K562 (cell line): ENCODE results near the gene GPT2. TPM values are rescaled to one million over a fixed set of nuclear protein-coding genes. Genes with fewer than 3 reads are reported as not detected.
A peak's percentile ranks its signal among the peaks of the same experiment; 100 is the strongest.

ENCODE experiments used
- ARID2 ChIP-seq: fragments of 450-650 bp; IDR thresholded peaks from 2 replicates; pipeline ENCODE4 v1.6.1; 2017; ENCODE audit warnings: antibody characterized with exemption, mild to moderate bottlenecking
- BRF1 ChIP-seq: IDR thresholded peaks from 3 replicates; pipeline ENCODE4 v1.6.1; 2011; ENCODE audit warnings: borderline replicate concordance, mild to moderate bottlenecking; ENCODE audit not compliant: insufficient read length; ENCODE audit errors: extremely low read depth
- KLF13 ChIP-seq: fragments of 450-650 bp; IDR thresholded peaks from 2 replicates; pipeline ENCODE4 v1.6.1; 2016; ENCODE audit warnings: missing genetic modification characterization, low read depth, mild to moderate bottlenecking, missing compliant biosample characterization, moderate library complexity, borderline replicate concordance
- MEF2A ChIP-seq: IDR thresholded peaks from 2 replicates; pipeline ENCODE4 v1.6.1; 2011; ENCODE audit warnings: low read depth, mild to moderate bottlenecking, low read length, moderate library complexity; ENCODE audit not compliant: control insufficient read depth
- MYC ChIP-seq, 2 experiments: fragments of 250-450 bp in 1 of 2; sonication (Bioruptor Pico) in 1 of 2; IDR thresholded peaks; 2 replicates each; pipeline versions ENCODE4 v1.5.1 to v1.6.1; 2012 to 2021; ENCODE audit warnings: low read depth in 2 of 2, borderline replicate concordance in 1 of 2, improper control_type of control experiment in 1 of 2, low read length in 1 of 2, mild to moderate bottlenecking in 1 of 2, moderate library complexity in 1 of 2
- NFIX ChIP-seq: fragments of 250-450 bp; sonication (Bioruptor Pico); IDR thresholded peaks from 2 replicates; pipeline ENCODE4 v1.4.0; 2020; ENCODE audit warnings: low read depth, mild to moderate bottlenecking, moderate library complexity
- PHF8 ChIP-seq: fragments of 200-600 bp; sonication (generic); IDR thresholded peaks from 2 replicates; pipeline ENCODE4 v1.6.1; 2012; ENCODE audit warnings: mixed run types, mild to moderate bottlenecking, inconsistent platforms, low read length, moderate library complexity, borderline replicate concordance
- SIX5 ChIP-seq, 2 experiments: IDR thresholded peaks; 2 replicates each; pipeline ENCODE4 v1.6.1; 2011; ENCODE audit warnings: low read length in 2 of 2, borderline replicate concordance in 1 of 2, low read depth in 1 of 2, mild to moderate bottlenecking in 1 of 2, moderate library complexity in 1 of 2; ENCODE audit not compliant: insufficient read depth in 1 of 2
- SRF ChIP-seq, 2 experiments: fragments of 250-450, 450-650 bp in 1 of 2; sonication (Bioruptor Pico) in 1 of 2; sonication (generic) in 1 of 2; formaldehyde crosslinking; IDR thresholded peaks; 2 replicates each; pipeline versions ENCODE4 v1.5.0 to v1.5.1; 2020 to 2022; ENCODE audit warnings: mild to moderate bottlenecking in 1 of 2, missing genetic modification reagents in 1 of 2
- ZEB2 ChIP-seq: fragments of 450-650 bp; IDR thresholded peaks from 2 replicates; pipeline ENCODE4 v1.6.1; 2016
- ZNF766 ChIP-seq: fragments of 200-800 bp; sonication (Bioruptor generic); conservative IDR thresholded peaks from 2 replicates; pipeline ENCODE4 v1.6.1; 2016; ENCODE audit warnings: missing genetic modification characterization, missing compliant biosample characterization
- polyA plus RNA-seq, 8 experiments: library from polyadenylated mRNA; depleted of rRNA in 4 of 8; stranded (reverse) in 5 of 8; unstranded in 3 of 8; fragments of >200 nt; fragmentation: Nextera tagmentation in 2 of 8; fragmentation: Illumina TruSeq in 1 of 8; extraction: Ambion mirVana in 2 of 8; extraction: Trizol in 1 of 8; gene quantifications; 2 replicates each; pipeline versions ENCODE4 v1.2.1 to v1.2.3, GENCODE V29; 2011 to 2014; ENCODE audit warnings: inconsistent platforms in 1 of 8, missing spikeins in 1 of 8
- total RNA-seq, 7 experiments: library from RNA; depleted of rRNA in 6 of 7; stranded (reverse); fragments of >200 nt in 6 of 7; fragmentation: Illumina TruSeq in 2 of 7; extraction: Trizol in 2 of 7; gene quantifications; 2 replicates each; pipeline versions ENCODE4 v1.2.1 to v1.2.3, GENCODE V29; 2011 to 2021; ENCODE audit warnings: low replicate concordance in 1 of 7
- TF ChIP-seq, protein P1 (sequence below), 2 experiments: fragments of 450-650 bp in 1 of 2; IDR thresholded peaks; 2 replicates each; pipeline ENCODE4 v1.6.1; 2011 to 2017; ENCODE audit warnings: low read depth in 2 of 2, antibody characterized with exemption in 1 of 2, borderline replicate concordance in 1 of 2, low read length in 1 of 2, mild to moderate bottlenecking in 1 of 2, mixed read lengths in 1 of 2; ENCODE audit not compliant: control insufficient read depth in 1 of 2
- TF ChIP-seq, protein P2 (sequence below): sonication (generic); formaldehyde crosslinking; IDR thresholded peaks from 2 replicates; pipeline ENCODE4 v1.8.1; 2023; ENCODE audit warnings: mild to moderate bottlenecking, missing genetic modification reagents
- TF ChIP-seq, protein P3 (sequence below): fragments of 250-450 bp; sonication (Bioruptor Pico); IDR thresholded peaks from 2 replicates; pipeline ENCODE4 v1.4.0; 2020; ENCODE audit warnings: mild to moderate bottlenecking, moderate library complexity, borderline replicate concordance
- TF ChIP-seq, protein P4 (sequence below), 2 experiments: IDR thresholded peaks; 2 replicates each; pipeline ENCODE4 v1.6.1; 2011; ENCODE audit warnings: borderline replicate concordance in 1 of 2, control low read depth in 1 of 2, low read depth in 1 of 2, low read length in 1 of 2, mild to moderate bottlenecking in 1 of 2, mixed read lengths in 1 of 2, moderate library complexity in 1 of 2; ENCODE audit not compliant: insufficient read depth in 1 of 2, insufficient read length in 1 of 2, poor library complexity in 1 of 2, severe bottlenecking in 1 of 2; ENCODE audit errors: extremely low read depth in 1 of 2

GPT2 gene
- total and polyA plus RNA-seq, 9 of the 15 experiments (the other 6 are each of a cell fraction or from before 2014, with no cell fraction given), result 0.79 to 14.4 (median 5.8) TPM

DNA sequence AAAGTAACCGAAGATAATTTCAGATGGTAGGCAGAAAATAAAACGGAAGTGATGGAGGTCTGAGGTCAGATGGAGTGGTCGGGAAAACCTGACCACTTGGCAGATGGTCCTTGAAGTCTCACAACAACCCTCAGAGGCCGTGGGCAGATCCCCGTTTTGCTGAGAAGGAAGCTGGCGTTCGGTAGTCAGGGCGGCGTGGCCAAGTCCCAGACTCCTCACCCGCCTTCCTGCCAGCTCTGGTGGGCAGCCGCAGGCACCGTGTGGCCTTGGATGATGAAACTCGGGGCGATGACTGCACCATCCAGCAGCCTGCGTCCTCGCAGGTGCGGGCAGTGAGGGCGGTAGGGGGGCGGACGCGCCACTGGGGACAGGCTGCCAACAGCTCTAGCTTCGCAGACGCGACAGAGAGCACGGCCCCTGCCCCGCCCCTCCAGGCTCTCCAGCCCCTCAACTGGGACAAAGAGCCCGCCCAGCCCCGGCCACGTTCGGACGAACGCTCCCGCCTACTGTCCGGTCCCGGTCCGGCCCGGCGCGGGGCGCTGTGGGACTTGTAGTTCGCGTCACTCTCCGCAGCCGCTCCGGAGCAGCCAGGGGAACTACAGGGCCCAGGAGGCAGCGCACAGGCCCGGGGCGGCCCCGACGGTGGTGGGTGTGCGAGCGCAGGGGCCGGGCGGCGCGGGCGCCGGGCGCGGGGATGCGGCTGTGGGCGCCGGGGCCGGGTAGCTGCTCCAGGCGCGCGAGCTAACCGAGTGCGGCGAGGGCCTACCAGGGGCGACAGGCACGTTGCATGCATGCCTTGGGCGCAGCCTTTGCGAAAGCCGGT is at the start of gene GPT2 (continued):
- TF ChIP-seq, protein P1, sequence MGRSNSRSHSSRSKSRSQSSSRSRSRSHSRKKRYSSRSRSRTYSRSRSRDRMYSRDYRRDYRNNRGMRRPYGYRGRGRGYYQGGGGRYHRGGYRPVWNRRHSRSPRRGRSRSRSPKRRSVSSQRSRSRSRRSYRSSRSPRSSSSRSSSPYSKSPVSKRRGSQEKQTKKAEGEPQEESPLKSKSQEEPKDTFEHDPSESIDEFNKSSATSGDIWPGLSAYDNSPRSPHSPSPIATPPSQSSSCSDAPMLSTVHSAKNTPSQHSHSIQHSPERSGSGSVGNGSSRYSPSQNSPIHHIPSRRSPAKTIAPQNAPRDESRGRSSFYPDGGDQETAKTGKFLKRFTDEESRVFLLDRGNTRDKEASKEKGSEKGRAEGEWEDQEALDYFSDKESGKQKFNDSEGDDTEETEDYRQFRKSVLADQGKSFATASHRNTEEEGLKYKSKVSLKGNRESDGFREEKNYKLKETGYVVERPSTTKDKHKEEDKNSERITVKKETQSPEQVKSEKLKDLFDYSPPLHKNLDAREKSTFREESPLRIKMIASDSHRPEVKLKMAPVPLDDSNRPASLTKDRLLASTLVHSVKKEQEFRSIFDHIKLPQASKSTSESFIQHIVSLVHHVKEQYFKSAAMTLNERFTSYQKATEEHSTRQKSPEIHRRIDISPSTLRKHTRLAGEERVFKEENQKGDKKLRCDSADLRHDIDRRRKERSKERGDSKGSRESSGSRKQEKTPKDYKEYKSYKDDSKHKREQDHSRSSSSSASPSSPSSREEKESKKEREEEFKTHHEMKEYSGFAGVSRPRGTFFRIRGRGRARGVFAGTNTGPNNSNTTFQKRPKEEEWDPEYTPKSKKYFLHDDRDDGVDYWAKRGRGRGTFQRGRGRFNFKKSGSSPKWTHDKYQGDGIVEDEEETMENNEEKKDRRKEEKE (IDR thresholded peaks at IDR 0.05; ENCODE audit: borderline replicate concordance in 1 of 2, control insufficient read depth in 1 of 2, low read depth in 2 of 2, low read length in 1 of 2), result no peak
- TF ChIP-seq, protein P2, sequence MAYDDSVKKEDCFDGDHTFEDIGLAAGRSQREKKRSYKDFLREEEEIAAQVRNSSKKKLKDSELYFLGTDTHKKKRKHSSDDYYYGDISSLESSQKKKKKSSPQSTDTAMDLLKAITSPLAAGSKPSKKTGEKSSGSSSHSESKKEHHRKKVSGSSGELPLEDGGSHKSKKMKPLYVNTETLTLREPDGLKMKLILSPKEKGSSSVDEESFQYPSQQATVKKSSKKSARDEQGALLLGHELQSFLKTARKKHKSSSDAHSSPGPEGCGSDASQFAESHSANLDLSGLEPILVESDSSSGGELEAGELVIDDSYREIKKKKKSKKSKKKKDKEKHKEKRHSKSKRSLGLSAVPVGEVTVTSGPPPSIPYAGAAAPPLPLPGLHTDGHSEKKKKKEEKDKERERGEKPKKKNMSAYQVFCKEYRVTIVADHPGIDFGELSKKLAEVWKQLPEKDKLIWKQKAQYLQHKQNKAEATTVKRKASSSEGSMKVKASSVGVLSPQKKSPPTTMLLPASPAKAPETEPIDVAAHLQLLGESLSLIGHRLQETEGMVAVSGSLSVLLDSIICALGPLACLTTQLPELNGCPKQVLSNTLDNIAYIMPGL, result no peak
- peak; percentile 97 for TF ChIP-seq MYC (IDR thresholded peaks at IDR 0.05; ENCODE audit: low read depth, low read length)
- peak; percentile 90 for TF ChIP-seq MYC (CRISPR knock-in tag; IDR thresholded peaks at IDR 0.05; ENCODE audit: borderline replicate concordance, low read depth)
- TF ChIP-seq NFIX (CRISPR knock-in tag), result no peak
- no peak for TF ChIP-seq BRF1
- TF ChIP-seq KLF13, result no peak
- TF ChIP-seq, protein P3, sequence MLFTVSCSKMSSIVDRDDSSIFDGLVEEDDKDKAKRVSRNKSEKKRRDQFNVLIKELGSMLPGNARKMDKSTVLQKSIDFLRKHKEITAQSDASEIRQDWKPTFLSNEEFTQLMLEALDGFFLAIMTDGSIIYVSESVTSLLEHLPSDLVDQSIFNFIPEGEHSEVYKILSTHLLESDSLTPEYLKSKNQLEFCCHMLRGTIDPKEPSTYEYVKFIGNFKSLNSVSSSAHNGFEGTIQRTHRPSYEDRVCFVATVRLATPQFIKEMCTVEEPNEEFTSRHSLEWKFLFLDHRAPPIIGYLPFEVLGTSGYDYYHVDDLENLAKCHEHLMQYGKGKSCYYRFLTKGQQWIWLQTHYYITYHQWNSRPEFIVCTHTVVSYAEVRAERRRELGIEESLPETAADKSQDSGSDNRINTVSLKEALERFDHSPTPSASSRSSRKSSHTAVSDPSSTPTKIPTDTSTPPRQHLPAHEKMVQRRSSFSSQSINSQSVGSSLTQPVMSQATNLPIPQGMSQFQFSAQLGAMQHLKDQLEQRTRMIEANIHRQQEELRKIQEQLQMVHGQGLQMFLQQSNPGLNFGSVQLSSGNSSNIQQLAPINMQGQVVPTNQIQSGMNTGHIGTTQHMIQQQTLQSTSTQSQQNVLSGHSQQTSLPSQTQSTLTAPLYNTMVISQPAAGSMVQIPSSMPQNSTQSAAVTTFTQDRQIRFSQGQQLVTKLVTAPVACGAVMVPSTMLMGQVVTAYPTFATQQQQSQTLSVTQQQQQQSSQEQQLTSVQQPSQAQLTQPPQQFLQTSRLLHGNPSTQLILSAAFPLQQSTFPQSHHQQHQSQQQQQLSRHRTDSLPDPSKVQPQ (CRISPR knock-in tag), result no peak
- TF ChIP-seq ZNF766 (CRISPR knock-in tag), result peak; percentile 91
- TF ChIP-seq ZEB2, result no peak
- no peak for TF ChIP-seq ARID2
- TF ChIP-seq, protein P4, sequence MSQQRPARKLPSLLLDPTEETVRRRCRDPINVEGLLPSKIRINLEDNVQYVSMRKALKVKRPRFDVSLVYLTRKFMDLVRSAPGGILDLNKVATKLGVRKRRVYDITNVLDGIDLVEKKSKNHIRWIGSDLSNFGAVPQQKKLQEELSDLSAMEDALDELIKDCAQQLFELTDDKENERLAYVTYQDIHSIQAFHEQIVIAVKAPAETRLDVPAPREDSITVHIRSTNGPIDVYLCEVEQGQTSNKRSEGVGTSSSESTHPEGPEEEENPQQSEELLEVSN (IDR thresholded peaks at IDR 0.05; ENCODE audit: borderline replicate concordance in 1 of 2, extremely low read depth in 1 of 2, insufficient read depth in 1 of 2, insufficient read length in 1 of 2, low read depth in 1 of 2, low read length in 1 of 2, poor library complexity in 1 of 2, severe bottlenecking in 1 of 2), result peak; percentile 80 to 93
- TF ChIP-seq PHF8, result peak; percentile 70; the same call in 1 of the 2 replicates
- no peak for TF ChIP-seq MEF2A
- TF ChIP-seq SIX5 (IDR thresholded peaks at IDR 0.05; ENCODE audit: borderline replicate concordance in 1 of 2, insufficient read depth in 1 of 2, low read depth in 1 of 2, low read length in 2 of 2), result peak; percentile 88 to 93
- no peak; a peak in 1 of 4 replicates for TF ChIP-seq SRF (CRISPR knock-in tag; IDR thresholded peaks at IDR 0.05)
